ENCODE data around the gene INMT.

Gene INMT

DNA sequence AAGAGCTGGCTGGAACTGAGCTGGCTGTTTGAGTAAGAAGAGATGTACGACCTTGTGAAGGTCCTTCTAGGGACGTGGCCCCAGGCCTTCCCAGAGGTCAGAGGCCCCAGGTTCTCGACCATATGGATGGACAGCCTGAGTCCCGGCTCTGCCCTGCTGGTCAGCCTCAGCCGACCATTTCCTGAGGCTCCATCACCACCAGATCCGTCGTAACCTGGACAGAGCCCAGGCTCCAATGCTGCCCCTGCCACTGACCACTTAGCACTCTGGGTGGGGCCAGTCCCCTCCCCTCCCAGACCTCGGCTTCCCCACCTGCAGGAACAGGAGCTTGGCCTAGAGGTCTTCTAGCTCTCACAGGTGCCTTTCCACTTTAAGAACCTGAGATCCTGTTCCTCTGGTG, 10.6 kb upstream of the INMT start:
- no peaks in the 10 kb centered on the region for H3K36me3 ChIP-seq (ENCODE audit: insufficient read depth, low read length)
- H2AFZ ChIP-seq (ENCODE audit: low read length), result no peak overlapping the region
- H4K20me1 ChIP-seq (ENCODE audit: insufficient read depth, low read length), result no peaks in the 10 kb centered on the region
- H3K4me3 ChIP-seq (ENCODE audit: low read depth, low read length, poor library complexity, severe bottlenecking), result no peak overlapping the region
- H3K9me2 ChIP-seq (ENCODE audit: low read depth, low read length), result no peaks in the 10 kb centered on the region
- TF ChIP-seq, protein P1, sequence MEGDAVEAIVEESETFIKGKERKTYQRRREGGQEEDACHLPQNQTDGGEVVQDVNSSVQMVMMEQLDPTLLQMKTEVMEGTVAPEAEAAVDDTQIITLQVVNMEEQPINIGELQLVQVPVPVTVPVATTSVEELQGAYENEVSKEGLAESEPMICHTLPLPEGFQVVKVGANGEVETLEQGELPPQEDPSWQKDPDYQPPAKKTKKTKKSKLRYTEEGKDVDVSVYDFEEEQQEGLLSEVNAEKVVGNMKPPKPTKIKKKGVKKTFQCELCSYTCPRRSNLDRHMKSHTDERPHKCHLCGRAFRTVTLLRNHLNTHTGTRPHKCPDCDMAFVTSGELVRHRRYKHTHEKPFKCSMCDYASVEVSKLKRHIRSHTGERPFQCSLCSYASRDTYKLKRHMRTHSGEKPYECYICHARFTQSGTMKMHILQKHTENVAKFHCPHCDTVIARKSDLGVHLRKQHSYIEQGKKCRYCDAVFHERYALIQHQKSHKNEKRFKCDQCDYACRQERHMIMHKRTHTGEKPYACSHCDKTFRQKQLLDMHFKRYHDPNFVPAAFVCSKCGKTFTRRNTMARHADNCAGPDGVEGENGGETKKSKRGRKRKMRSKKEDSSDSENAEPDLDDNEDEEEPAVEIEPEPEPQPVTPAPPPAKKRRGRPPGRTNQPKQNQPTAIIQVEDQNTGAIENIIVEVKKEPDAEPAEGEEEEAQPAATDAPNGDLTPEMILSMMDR (IDR thresholded peaks at IDR 0.05; ENCODE audit: low read length), result no peak
- no peak for TF ChIP-seq EZH2 (IDR thresholded peaks at IDR 0.05; ENCODE audit: borderline replicate concordance, low read length)
- H3K79me2 ChIP-seq (ENCODE audit: insufficient read depth, low read length), result no peaks in the 10 kb centered on the region
- H3K27ac ChIP-seq (ENCODE audit: low read depth, low read length, poor library complexity, severe bottlenecking), result no peak overlapping the region
- H3F3A ChIP-seq (ENCODE audit: insufficient read depth, low read length), result no peaks in the 10 kb centered on the region
- H3K27me3 ChIP-seq (ENCODE audit: insufficient read depth, low read length), result peaks cover 2% of the 10 kb centered on the region; the same call in 1 of the 2 replicates
- H3K9me3 ChIP-seq (ENCODE audit: low read length), result no peaks in the 10 kb centered on the region
- no peaks in the 10 kb centered on the region for H3K4me1 ChIP-seq (ENCODE audit: insufficient read depth, low read length, severe bottlenecking)
- H3K9ac ChIP-seq (ENCODE audit: low read length), result no peak overlapping the region
- H3K4me2 ChIP-seq (ENCODE audit: low read length), result no peak overlapping the region

DNA sequence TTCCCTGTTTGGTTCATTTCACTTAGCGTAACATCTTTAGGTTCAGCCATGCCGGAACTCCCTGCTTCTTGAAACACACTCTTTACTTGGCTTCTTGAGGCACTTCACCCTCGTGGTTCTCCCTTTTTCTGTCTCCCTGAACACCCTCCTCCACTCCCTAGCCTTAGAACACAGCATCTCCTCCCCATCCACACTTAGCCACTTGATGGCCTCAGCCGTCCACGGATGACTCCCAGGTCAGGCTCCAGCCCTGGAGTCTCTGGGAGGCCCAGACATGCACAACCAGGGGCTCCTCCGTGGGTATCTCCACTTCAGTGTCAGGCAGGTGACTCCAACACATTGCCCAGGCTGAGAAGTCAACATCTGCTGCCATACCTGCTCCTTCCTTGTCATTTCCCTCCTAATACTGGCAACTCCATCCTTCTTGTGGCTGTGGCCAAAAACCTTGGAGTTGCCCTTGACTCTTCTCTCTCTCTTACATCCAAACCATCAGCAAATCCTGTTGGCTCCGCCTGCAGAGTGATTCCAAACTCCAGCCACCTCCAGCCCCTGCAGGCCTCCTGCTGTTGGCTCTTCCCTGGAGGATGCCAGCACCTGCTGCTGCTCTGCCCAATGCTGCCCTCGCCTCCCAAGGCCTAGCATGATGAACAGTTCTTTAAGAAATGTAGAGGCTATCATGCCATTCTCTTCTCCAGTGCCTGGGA, 8.4 kb upstream of the INMT start:
- H3K4me1 ChIP-seq (ENCODE audit: insufficient read depth, low read length, severe bottlenecking), result no peaks in the 10 kb centered on the region
- no peaks in the 10 kb centered on the region for H3K36me3 ChIP-seq (ENCODE audit: insufficient read depth, low read length)
- TF ChIP-seq EZH2 (IDR thresholded peaks at IDR 0.05; ENCODE audit: borderline replicate concordance, low read length), result no peak
- TF ChIP-seq, protein P1 (IDR thresholded peaks at IDR 0.05; ENCODE audit: low read length), result peak; percentile 13; the same call in 1 of the 2 replicates
- no peaks in the 10 kb centered on the region for H3K9me2 ChIP-seq (ENCODE audit: low read depth, low read length)
- no peak overlapping the region for H3K9ac ChIP-seq (ENCODE audit: low read length)
- H3F3A ChIP-seq (ENCODE audit: insufficient read depth, low read length), result no peaks in the 10 kb centered on the region
- no peak overlapping the region for H3K27ac ChIP-seq (ENCODE audit: low read depth, low read length, poor library complexity, severe bottlenecking)
- no peaks in the 10 kb centered on the region for H3K79me2 ChIP-seq (ENCODE audit: insufficient read depth, low read length)
- no peak overlapping the region for H2AFZ ChIP-seq (ENCODE audit: low read length)
- H3K4me3 ChIP-seq (ENCODE audit: low read depth, low read length, poor library complexity, severe bottlenecking), result no peak overlapping the region
- no peaks in the 10 kb centered on the region for H3K9me3 ChIP-seq (ENCODE audit: low read length)
- H4K20me1 ChIP-seq (ENCODE audit: insufficient read depth, low read length), result no peaks in the 10 kb centered on the region
- H3K27me3 ChIP-seq (ENCODE audit: insufficient read depth, low read length), result no peaks in the 10 kb centered on the region
- no peak overlapping the region for H3K4me2 ChIP-seq (ENCODE audit: low read length)

DNA sequence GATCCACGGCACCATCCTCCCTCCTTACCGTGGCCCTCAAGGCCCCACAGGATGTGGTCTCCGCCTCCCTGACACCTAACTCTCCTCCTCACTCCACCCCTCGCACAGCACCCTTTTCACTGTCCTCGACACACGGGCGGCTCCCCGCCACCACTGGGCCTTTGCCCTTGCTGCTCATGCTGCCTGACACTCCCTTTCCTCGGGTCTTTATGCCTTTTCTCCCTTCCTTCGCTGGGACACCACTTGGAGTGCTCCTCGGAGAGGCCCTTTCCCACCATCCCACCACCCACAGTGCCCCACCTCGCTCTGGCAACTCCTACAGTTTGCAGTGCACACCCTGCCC, 7.9 kb upstream of the INMT start:
- no peak overlapping the region for H3K27ac ChIP-seq (ENCODE audit: low read depth, low read length, poor library complexity, severe bottlenecking)
- no peaks in the 10 kb centered on the region for H3K9me3 ChIP-seq (ENCODE audit: low read length)
- H3K4me1 ChIP-seq (ENCODE audit: insufficient read depth, low read length, severe bottlenecking), result no peaks in the 10 kb centered on the region
- TF ChIP-seq, protein P1 (IDR thresholded peaks at IDR 0.05; ENCODE audit: low read length), result no peak
- no peak for TF ChIP-seq EZH2 (IDR thresholded peaks at IDR 0.05; ENCODE audit: borderline replicate concordance, low read length)
- H3K27me3 ChIP-seq (ENCODE audit: insufficient read depth, low read length), result no peaks in the 10 kb centered on the region
- no peak overlapping the region for H3K4me3 ChIP-seq (ENCODE audit: low read depth, low read length, poor library complexity, severe bottlenecking)
- H3K9me2 ChIP-seq (ENCODE audit: low read depth, low read length), result no peaks in the 10 kb centered on the region
- H4K20me1 ChIP-seq (ENCODE audit: insufficient read depth, low read length), result no peaks in the 10 kb centered on the region
- no peak overlapping the region for H2AFZ ChIP-seq (ENCODE audit: low read length)
- no peak overlapping the region for H3K9ac ChIP-seq (ENCODE audit: low read length)
- H3K79me2 ChIP-seq (ENCODE audit: insufficient read depth, low read length), result no peaks in the 10 kb centered on the region
- H3F3A ChIP-seq (ENCODE audit: insufficient read depth, low read length), result no peaks in the 10 kb centered on the region
- H3K4me2 ChIP-seq (ENCODE audit: low read length), result no peak overlapping the region
- H3K36me3 ChIP-seq (ENCODE audit: insufficient read depth, low read length), result no peaks in the 10 kb centered on the region

All from OCI-LY1 (cell line).